HUDEP-2 (cell line): Measurements from ENCODE around the gene RFK.
A peak's percentile ranks its signal among the peaks of the same experiment; 100 is the strongest.

Experiments used
- DNase-seq, 76 experiments: peaks; one replicate each; lab custom pipeline; 2025; ENCODE audit not compliant: unreplicated experiment in 76 of 76; lab: John Stamatoyannopoulos, UW

The RFK gene

DNA sequence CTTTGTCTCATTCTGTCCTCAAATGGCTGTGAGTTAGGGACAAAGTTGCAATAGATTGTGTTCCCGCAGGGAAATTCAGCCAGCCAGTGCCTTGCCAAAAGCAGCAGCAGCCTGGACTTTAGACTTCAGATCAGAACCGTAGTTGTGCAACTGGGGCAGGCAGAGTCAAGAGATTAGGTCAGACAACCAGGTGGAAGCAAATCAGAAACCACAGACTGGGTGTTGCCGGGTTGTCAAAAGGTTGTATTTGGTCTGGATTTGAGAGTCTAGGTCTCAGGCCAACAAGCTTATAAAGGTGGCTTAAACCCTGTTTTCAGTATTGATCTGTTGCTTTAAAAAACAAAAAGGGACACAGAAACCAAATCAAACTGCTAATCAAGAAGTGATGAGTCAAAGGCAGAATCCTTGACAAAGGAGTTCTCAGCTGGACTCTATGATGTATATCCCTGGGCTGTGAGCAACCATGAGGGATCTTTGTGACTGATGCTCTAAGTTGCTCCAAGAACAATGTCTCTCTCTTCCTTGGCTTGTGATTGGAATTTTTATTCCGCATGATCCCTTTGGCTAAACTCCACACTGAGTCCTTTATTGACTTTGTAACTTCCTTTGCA, 20.9 kb downstream of the RFK start:
- no peak for DNase-seq

DNA sequence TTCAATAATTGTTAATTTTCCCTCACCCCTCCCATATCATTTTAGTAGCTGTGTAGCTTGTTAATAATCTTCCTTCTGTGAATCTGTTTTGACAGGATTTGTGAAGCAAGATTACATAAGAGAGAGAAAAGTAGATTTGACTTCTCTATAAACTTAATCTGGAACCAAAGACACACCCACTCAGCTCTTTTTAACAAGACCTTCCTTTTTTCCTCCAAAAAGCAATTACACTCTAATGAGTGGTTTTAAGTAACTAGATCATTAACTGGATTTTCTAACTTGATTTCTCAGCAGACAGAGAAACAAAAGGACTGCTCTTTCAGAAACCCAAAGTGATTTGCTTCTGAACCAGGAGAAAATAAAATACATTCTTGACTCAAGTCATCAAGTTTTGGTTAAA, 21.9 kb downstream of the RFK start:
- no peak for DNase-seq

DNA sequence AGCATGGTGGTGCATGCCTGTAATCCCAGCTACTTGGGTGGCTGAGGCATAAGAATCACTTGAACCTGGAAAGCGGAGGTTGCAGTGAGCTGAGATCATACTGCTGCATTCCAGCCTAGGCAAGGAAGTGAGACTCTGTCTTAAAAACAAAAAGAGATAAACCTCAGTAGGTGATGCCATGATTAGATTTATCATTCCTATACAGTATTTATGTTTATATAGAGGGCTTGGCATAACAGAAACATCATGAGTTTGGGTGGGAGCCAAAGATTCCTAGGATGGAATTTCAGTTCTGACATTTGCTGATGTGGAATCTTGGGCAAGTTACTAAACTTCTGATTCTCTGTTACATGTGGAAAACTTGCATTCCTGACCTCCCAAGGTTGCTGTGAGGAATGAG, 22.3 kb downstream of the RFK start:
- no peak for DNase-seq

DNA sequence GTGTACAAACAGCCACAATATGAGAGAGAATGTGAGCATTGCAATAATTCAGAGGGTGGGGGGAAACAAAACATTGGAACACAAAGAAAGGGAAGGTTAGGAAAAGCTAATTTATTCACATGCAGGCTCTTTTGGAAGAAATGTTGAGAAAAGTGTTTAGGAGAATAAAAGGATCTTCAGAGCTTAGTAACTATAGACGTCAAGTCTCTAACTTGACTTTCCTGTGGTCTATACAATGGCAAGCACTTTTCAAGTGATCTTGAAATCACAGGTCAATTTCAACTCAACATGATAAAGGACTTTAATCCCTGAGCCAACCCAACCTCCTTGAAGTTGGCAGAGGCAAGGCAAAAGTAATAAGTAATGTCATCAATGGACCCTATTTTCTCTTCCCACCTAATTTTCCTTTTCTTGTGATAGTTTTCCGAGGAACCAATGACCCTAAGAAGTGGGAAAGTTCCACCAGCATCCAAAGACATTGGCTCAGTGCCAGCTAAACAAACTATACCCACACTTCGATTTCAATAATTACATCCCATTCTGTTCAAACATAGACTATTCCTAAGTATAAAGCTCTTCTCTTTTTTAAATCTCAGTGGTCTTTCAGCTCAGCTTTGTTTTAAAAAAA, 23.7 kb downstream of the RFK start:
- DNase-seq, result no peak

DNA sequence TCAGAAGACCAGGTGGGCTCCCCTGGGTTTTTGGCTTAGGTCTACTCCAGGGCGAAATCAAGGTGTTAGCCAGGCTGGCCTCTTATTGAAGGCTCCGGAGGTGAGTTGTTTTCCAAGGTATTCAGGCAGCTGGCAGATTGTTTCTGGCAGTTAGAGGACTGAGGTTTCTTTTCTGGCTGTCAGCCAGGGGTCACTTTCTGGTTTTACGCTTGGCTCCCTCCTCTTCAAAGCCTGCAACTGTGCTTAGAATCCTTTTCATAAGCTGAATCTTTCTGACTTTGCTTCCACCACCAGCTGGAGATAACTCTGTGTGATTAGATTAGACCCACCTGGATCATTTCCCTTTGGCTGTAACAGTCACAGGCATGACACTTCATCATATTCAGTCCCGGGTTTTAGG, 24.6 kb downstream of the RFK start:
- DNase-seq, result peak in 5 of 76 experiments; percentile 3 to 28 (median 17)

DNA sequence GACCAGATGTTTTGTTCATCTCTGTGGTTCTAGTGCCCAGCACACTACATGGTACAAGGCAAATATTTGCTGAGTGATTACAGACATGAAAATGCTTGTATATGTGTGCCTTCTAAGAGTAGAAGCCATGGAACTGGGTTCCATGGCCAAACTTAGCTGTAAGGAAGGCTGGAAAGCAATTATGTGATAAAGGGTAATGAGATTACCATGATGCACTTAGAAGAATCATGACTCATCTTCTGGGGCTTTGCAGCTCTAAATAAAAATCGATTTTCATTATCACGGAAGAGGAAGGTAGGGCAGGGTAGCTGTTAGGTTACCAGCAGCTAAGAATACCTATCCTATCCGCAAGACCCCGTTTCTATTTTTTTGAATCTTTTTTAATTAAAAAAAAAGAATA, 28.0 kb downstream of the RFK start:
- no peak for DNase-seq

DNA sequence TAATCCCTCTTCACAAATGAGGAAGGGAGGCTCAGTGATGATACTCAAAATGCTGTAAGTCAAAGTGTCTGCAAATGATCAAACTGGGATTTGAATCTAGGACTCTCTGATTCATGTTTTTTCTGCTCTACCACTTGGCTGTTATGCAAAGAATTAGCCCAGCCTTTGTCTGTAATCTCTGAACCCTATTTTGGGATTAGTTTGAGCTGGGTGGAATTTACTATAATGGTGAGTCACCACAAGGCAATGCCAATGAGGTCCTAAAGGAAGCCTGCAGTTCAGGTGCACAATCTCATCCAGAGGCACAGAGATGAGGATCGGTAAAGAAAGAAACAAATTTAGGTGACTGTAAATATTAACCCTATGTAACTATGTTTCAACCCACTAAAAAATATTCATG, 29.2 kb downstream of the RFK start:
- no peak for DNase-seq

DNA sequence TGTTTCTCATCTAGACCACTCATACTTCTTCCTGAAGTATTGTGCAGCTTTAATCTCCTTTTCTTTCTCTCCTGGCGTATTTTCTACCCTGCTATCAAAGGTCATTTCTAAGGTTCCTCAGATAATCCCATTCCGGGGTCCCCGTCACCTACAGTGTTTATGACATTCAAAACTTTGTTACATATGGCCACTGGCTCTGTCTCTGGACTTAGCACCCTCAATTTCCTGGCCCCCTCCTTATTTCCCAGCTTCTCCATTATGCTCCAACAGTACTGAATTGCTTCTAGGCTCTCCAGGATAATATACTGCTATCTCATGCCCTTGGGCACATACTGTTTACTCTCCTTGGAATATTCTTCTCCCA, 31.2 kb downstream of the RFK start:
- no peak for DNase-seq

DNA sequence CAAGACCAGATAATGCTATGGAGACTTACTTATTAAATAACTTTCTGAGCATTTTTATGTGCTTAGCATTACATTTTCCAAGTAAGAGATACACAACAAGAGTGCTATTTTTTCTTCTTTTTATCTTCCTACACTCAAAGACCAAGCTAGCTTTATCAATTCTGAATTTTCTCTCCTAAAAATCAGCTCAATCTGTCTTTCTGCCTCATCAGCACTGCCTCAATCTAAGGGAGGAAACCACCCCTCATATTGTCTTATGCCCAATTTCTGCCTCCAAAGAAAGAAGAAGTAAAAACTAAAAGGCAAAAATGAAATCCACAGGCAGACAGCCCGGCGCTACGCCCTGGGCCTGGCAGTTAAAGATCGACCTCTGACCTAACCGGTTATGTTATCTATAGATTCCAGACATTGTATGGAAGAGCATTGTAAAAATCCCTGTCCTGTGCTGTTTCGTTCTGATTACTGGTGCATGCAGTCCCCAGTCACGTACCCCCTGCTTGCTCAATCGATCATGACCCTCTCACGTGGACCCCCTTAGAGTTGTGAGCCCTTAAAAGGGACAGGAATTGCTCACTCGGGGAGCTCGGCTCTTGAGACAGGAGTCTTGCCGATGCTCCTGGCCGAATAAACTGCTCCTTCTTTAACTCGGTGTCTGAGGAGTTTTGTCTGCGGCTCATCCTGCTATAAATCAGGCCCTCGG, 31.7 kb downstream of the RFK start:
- DNase-seq, result peak in 53 of 76 experiments; percentile 1 to 67 (median 28)

DNA sequence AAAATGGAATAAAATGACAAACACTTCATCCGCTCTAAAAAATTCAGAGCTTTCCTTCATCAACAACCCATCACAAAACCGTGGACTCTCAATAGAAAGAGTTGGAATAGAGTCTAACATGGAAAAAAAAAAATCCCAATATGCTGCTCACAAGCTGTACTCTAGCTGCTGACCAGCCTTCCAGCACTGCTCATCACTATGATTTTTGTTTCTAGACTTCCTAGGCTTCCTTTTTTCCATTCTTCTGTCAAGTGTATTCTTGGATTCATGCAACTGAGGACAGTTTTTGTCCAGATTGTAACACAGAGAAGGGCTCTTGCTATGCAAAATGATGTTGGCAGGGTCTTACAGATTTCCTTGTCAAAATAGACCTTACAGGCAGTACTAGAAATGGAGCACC, 34.5 kb downstream of the RFK start:
- DNase-seq, result no peak

DNA sequence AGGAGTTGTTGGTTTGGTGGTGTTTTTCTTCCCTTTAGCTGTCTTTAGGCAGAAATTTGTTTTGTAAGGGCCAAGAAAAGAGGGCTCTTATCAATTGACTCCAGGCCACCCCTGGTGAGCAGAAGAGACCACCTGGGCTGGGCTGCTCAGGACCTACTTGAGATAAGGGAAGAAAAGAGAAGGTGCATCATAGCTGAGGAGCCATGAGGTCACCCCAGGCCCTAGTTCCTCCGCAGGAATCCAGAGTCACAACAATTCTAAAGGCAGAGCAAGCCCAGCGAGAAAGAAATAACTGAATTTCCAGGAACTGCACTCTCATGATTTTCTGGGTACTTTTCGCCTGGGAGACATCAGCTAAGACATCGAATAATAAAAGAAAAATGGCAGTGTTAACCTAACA, 34.9 kb downstream of the RFK start:
- peak in 56 of 76 experiments; percentile 2 to 70 (median 30) for DNase-seq

DNA sequence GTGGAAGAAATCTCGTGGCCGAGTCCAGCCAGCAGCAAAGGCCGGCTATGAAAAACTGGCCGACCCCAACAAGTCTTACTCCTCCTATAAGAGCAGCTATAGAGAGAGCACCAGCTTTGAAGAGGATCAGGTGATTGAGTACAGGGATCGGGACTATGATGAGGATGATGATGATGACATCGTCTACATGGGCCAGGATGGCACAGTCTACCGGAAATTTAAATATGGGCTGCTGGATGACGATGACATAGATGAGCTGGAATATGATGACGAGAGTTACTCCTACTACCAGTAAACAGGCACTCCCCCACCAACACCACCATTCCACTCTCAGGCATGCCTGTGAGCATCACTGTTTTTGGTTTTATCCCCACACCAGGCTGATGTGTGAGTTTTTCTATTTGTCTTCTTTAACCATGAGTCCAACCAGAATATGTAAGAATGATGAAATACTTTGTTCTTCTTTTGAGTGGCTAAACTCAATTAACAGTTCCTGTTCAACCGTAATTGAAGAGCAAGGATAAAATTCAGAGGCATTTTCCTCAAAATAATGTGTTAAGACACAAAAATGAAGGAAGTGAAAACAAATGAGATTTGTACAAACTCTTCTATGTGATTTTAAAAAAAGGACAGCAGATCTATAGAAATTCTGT, 35.5 kb downstream of the RFK start:
- DNase-seq, result no peak

DNA sequence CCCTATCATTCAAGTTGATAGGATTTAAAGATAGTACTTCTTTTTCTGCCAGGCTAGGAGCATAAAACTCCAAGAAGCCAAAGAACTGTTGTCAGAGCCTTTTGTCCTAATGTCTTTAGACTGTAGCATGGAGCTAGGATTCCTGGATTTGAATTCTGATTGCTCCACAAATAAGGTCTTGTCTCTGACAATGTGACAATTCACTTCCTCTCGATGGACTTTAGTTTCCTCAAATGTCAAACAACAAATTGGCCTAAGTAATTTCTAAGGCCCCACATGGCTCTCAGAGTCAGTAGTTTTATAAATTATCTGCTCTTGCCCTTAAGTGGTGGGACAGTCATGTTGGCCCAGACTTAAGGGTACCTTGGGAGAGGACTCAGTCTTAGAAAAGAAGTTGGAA, 36.7 kb downstream of the RFK start:
- DNase-seq, result no peak

DNA sequence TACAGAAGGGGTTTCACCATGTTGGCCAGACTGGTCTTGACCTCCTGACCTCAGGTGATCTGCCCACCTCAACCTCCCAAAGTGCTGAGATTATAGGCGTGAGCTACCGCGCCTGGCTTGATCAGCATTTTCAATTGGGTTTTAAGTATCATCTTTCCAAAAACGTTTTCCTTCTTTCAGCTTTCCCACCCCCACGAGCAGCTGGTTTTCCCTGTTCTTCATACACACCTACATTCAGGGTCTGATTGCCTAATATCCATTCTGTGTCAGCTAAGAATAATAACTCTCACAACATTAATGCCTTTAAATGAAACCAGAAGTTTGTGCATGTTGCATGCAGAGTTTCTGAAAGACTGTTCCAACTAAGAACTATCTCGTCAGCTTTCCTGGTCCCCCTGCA, 38.3 kb downstream of the RFK start:
- DNase-seq, result no peak

DNA sequence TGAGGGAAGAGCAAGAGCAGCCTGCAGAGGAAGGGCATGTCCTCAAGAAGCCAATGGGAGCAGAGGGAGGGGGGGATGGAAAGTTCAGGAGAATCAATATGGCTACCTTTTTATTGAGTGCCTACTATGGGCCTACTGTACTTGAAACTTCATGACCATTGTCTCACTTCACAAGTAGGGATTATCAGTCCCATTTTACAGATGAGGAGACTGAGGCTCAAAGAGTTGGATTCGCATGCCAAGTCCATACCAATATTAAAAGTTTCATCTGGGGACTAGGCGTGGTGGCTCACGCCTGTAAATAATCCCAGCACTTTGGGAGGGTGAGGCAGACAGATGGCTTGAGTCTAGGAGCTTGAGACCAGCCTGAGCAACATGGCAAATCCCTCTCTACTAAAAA, 40.0 kb downstream of the RFK start:
- DNase-seq, result no peak

DNA sequence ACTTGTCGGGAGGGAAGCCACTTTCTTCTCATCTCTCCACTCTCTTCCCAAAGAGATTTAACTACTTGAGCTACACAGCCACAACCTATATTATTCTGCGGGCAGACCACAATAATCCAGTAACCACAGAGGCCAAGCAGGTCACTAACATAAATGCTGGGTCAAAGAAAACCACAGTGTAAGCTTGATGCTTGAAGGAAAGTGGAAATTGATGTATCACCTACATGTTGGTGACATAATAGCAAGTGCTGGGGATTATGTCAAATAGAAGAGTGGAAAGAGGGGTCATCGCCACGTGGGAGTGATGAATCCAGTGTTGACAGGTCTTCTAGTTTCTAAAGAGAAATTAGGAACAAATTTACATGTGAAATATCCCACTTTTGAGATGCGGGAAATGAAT, 40.9 kb downstream of the RFK start:
- DNase-seq, result no peak

DNA sequence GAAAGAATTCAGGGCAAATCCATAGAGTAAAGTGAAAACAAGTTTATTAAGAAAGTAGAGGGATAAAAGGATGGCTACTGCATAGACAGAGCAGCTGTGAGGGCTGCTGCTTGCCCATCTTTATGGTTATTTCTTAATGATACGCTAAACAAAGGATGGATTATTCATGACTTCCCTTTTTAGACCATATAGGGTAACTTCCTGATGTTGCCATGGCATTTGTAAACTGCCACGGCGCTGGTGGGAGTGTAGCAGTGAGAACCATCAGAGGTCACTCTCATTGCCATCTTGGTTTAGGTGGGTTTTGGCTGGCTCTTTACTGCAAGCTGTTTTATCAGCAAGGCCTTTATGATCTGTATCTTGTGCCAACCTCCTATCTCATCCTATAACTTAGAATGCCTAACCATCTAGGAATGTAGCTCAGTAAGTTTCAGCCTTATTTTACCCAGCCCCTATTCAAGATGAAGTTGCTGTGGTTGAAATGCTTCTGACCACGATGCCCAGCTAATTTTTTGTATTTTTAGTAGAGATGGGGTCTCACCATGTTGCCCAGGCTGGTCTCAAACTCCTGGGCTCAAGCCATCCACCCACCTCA, 42.1 kb downstream of the RFK start:
- DNase-seq, result no peak

DNA sequence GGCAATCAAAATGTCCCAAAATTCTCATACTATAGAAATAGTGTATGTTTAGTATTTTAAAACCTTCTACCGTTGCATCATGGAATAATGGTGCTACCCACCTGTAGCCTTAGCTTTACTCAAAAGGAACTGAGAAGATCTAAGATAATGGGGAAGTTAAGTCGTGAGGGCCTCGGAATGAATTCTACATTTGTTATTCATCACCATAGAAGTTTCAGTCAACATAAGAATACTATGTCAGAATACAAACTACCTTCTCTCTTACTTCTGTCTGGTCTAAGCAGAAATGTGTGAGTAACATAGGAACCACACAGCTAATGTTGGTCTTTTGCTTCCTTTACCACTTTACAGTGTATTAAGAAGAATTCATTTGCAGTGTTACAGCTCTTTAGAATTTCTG, 43.2 kb downstream of the RFK start:
- DNase-seq, result no peak

DNA sequence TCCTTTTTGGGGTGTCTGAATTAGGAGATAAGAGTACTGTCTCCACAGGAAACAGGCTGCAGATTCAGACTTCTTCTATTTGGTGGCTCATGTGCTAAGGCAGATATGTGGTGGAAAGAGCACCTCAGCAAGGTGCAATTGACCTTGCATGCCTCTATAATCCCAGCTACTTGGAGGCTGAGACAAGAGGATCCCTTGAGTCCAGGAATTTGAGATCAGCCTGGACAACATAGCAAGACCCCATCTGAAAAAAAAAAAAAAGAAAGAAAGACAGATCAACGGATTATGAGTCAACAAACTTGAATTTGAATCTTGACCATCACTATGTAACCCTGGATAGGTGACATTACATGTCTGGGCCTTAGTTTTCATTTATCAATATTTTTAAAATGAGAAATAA, 44.4 kb downstream of the RFK start:
- no peak for DNase-seq

DNA sequence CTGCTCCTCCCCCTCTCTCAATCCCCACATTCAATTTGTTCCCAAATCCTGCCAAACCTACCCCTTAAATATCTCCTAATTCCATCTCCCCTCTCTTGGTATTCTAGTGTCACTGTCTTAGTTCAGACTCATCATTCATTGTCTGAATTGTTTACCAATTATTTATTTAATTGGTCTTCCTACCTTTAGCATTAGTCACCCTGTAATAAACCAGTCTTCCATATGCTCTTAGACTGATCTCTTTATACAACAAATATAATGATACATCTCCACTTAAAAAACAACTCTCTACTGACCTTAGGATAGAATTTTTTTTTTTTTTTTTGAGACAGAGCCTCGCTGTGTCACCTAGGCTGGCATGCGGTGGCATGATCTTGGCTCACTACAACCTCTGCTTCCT, 51.4 kb downstream of the RFK start:
- DNase-seq, result no peak

DNA sequence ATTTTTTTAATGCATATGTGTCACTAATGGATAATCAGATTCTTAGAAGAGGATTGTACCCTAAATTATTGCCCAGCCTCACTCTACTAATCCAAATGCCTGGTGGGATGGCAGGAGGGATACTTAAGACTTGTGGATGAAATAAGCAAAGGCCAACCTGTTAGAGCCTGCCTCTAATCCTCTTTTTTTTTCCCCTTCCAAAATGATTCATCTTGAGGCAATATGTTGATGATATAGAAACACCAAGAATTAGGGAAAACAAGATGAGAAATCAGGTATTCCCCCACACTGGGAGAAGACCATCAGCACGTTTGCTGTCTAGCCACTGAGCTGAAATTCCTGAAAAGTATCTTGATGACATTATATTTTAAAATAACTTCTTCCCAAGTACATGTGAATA, 52.0 kb downstream of the RFK start:
- no peak for DNase-seq

DNA sequence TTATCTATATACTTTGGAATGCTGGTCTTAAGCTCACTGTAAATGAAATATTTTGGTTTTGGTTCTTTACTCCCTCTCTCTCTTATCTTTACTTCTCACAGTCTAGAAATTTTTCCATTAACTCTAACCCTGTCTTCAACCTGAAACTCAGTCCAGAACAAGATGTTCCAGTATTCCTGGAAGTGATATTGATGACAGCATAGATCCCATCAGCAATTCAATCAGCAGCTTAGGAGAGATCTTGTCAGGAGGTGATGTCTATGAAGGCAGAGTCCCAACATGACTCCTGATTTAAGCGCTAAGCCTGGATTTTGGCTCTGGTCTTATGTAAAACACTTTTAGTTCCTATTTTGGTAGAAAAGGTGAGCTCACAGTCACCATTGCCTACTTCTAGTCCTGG, 52.6 kb downstream of the RFK start:
- DNase-seq, result no peak
